Neural progenitor cell (in vitro differentiated cells): ENCODE data around the gene PTCD2. TPM values are rescaled to one million over a fixed set of nuclear protein-coding genes. Genes with fewer than 3 reads are reported as not detected.

Experiments used
- DNase-seq: peaks from one replicate; pipeline ENCODE4 v3.0.0-alpha.2; 2016; ENCODE audit warnings: low spot score
- H2AFZ ChIP-seq: fragments of 200-600 bp; sonication (generic); replicated peaks from 2 replicates; pipeline ENCODE4 v1.6.1; 2016; ENCODE audit warnings: antibody characterized with exemption
- H3F3A ChIP-seq: fragments of 200-600 bp; sonication (generic); 2 replicates; pipeline ENCODE4 v1.6.1; 2016; ENCODE audit warnings: antibody characterized with exemption, low read depth
- H3K27ac ChIP-seq: fragments of 200-600 bp; sonication (generic); 2 replicates; pipeline ENCODE4 v1.5.1; 2016; ENCODE audit warnings: mild to moderate bottlenecking
- H3K27me3 ChIP-seq: fragments of 200-600 bp; sonication (generic); 2 replicates; pipeline ENCODE4 v1.6.1; 2016; ENCODE audit warnings: mild to moderate bottlenecking, moderate library complexity
- H3K36me3 ChIP-seq: fragments of 200-600 bp; sonication (generic); 2 replicates; pipeline ENCODE4 v1.5.1; 2016
- H3K4me1 ChIP-seq: fragments of 200-600 bp; sonication (generic); 2 replicates; pipeline ENCODE4 v1.6.1; 2016; ENCODE audit warnings: mixed run types
- H3K4me2 ChIP-seq: fragments of 200-600 bp; sonication (generic); 2 replicates; pipeline ENCODE4 v1.6.1; 2016
- H3K4me3 ChIP-seq: fragments of 200-600 bp; sonication (generic); 2 replicates; pipeline ENCODE4 v1.5.1; 2016
- H3K79me2 ChIP-seq: fragments of 200-600 bp; sonication (generic); 2 replicates; pipeline ENCODE4 v1.6.1; 2016; ENCODE audit warnings: low read depth
- H3K9ac ChIP-seq: fragments of 200-600 bp; sonication (generic); 2 replicates; pipeline ENCODE4 v1.6.1; 2016
- H3K9me3 ChIP-seq: fragments of 200-600 bp; sonication (generic); 2 replicates; pipeline ENCODE4 v1.5.1; 2016; ENCODE audit warnings: low read depth
- H4K20me1 ChIP-seq: fragments of 200-600 bp; sonication (generic); 2 replicates; pipeline ENCODE4 v1.6.1; 2016; ENCODE audit warnings: low read depth
- H3K27ac Mint-ChIP-seq: 3 replicates; pipeline ENCODE4 v1.8.0; 2021; ENCODE audit warnings: mixed read lengths
- H3K27me3 Mint-ChIP-seq: 2 replicates; pipeline ENCODE4 v1.8.0; 2022; ENCODE audit warnings: low read depth, mild to moderate bottlenecking, inconsistent platforms, moderate library complexity, mixed read lengths; ENCODE audit not compliant: insufficient read depth
- H3K36me3 Mint-ChIP-seq: 3 replicates; pipeline ENCODE4 v1.8.0; 2021; ENCODE audit warnings: mixed read lengths
- H3K4me1 Mint-ChIP-seq: 3 replicates; pipeline ENCODE4 v1.8.0; 2021; ENCODE audit warnings: mixed read lengths
- H3K4me3 Mint-ChIP-seq: 3 replicates; pipeline ENCODE4 v1.8.0; 2021; ENCODE audit warnings: mild to moderate bottlenecking, moderate library complexity, mixed read lengths
- H3K9me3 Mint-ChIP-seq: 3 replicates; pipeline ENCODE4 v1.8.0; 2020; ENCODE audit warnings: mixed read lengths
- CTCF ChIP-seq: fragments of 200-600 bp; sonication (generic); IDR thresholded peaks from 2 replicates; pipeline ENCODE4 v1.5.1; 2017; ENCODE audit warnings: antibody characterized with exemption, mild to moderate bottlenecking
- EZH2 ChIP-seq: fragments of 200-600 bp; sonication (generic); IDR thresholded peaks from 2 replicates; pipeline ENCODE4 v1.6.1; 2017; ENCODE audit warnings: antibody characterized with exemption, mild to moderate bottlenecking, moderate library complexity
- EZH2phosphoT487 ChIP-seq: fragments of 200-600 bp; sonication (generic); IDR thresholded peaks from 2 replicates; pipeline ENCODE4 v1.6.1; 2017; ENCODE audit warnings: antibody characterized with exemption
- total RNA-seq: library from RNA; depleted of rRNA; stranded (reverse); fragments of >200 nt; gene quantifications from 2 replicates; pipeline ENCODE4 v1.2.3, GENCODE V29; 2015; ENCODE audit warnings: low replicate concordance

The PTCD2 gene
- total RNA-seq, 1 donor from 2014 or later: 13.7 TPM

GRCh38 chr5:72324189-72324825, 4.1 kb downstream of the PTCD2 start:
- H3K4me2 ChIP-seq: no peak overlapping the region
- H3K36me3 ChIP-seq: no peaks in the 10 kb centered on the region
- peaks cover 10% of the 10 kb centered on the region for H3F3A ChIP-seq
- no peaks in the 10 kb centered on the region for H3K27me3 ChIP-seq
- no peaks in the 10 kb centered on the region for H3K9me3 Mint-ChIP-seq
- peaks cover 2% of the 10 kb centered on the region for H3K27me3 Mint-ChIP-seq
- H3K79me2 ChIP-seq: peaks cover 17% of the 10 kb centered on the region
- H3K4me3 Mint-ChIP-seq: no peak overlapping the region
- H3K4me1 Mint-ChIP-seq: peaks cover 10% of the 10 kb centered on the region
- H3K27ac ChIP-seq: no peak overlapping the region
- H3K9me3 ChIP-seq: no peaks in the 10 kb centered on the region
- no peaks in the 10 kb centered on the region for H4K20me1 ChIP-seq
- peaks cover 13% of the 10 kb centered on the region for H3K36me3 Mint-ChIP-seq
- H3K4me3 ChIP-seq: no peak overlapping the region
- no peak for TF ChIP-seq EZH2
- no peak for TF ChIP-seq EZH2phosphoT487
- no peak for TF ChIP-seq CTCF
- DNase-seq: no peak
- H3K27ac Mint-ChIP-seq: no peak overlapping the region
- no peak overlapping the region for H2AFZ ChIP-seq
- no peak overlapping the region for H3K9ac ChIP-seq
- H3K4me1 ChIP-seq: no peaks in the 10 kb centered on the region

GRCh38 chr5:72325566-72326305, 5.6 kb downstream of the PTCD2 start:
- Mint-ChIP-seq H3K36me3 (peaks cover 21% of the 10 kb centered on the region), H3K4me3 (no peak overlapping the region), H3K27me3 (peaks cover 2% of the 10 kb centered on the region), H3K4me1 (peaks cover 6% of the 10 kb centered on the region), H3K27ac (no peak overlapping the region), H3K9me3 (no peaks in the 10 kb centered on the region)
- no peak overlapping the region for H3K9ac ChIP-seq
- TF ChIP-seq EZH2: no peak
- no peak for TF ChIP-seq EZH2phosphoT487
- TF ChIP-seq CTCF: no peak
- no peak overlapping the region for H3K27ac ChIP-seq
- H3K4me2 ChIP-seq: no peak overlapping the region
- no peaks in the 10 kb centered on the region for H3K9me3 ChIP-seq
- H3K36me3 ChIP-seq: peaks cover 3% of the 10 kb centered on the region
- no peaks in the 10 kb centered on the region for H3K4me1 ChIP-seq
- H3K4me3 ChIP-seq: no peak overlapping the region
- H3K79me2 ChIP-seq: peaks cover 9% of the 10 kb centered on the region
- no peak overlapping the region for H2AFZ ChIP-seq
- H3F3A ChIP-seq: no peaks in the 10 kb centered on the region
- DNase-seq: no peak
- H3K27me3 ChIP-seq: no peaks in the 10 kb centered on the region
- no peaks in the 10 kb centered on the region for H4K20me1 ChIP-seq

DNA sequence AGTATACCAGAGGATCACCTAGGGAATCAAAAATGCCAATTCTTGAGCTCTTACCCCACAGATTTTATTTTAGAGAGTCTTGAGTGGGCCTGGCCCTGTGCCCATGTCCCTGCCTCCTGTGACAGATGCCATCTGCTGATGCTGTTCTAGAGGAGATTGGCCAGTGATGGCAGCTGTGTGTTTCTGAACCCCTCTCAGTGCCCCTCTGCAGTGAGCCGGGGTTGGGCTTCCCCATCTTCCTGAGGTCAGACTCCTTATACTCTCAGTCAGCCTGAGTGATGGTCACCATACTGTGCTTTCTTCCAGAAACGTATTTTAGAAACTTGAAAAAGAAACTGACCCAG, 6.1 kb downstream of the PTCD2 start:
- H3F3A ChIP-seq: no peaks in the 10 kb centered on the region
- H3K27me3 ChIP-seq: no peaks in the 10 kb centered on the region
- Mint-ChIP-seq H3K27me3 (no peaks in the 10 kb centered on the region), H3K9me3 (no peaks in the 10 kb centered on the region), H3K4me3 (no peak overlapping the region), H3K36me3 (peaks cover 21% of the 10 kb centered on the region), H3K27ac (no peak overlapping the region), H3K4me1 (peaks cover 2% of the 10 kb centered on the region)
- no peak overlapping the region for H3K9ac ChIP-seq
- H4K20me1 ChIP-seq: no peaks in the 10 kb centered on the region
- H3K4me3 ChIP-seq: no peak overlapping the region
- H3K4me1 ChIP-seq: no peaks in the 10 kb centered on the region
- no peak overlapping the region for H3K4me2 ChIP-seq
- H3K36me3 ChIP-seq: peaks cover 3% of the 10 kb centered on the region
- no peak overlapping the region for H3K27ac ChIP-seq
- H3K9me3 ChIP-seq: no peaks in the 10 kb centered on the region
- no peak overlapping the region for H2AFZ ChIP-seq
- TF ChIP-seq EZH2phosphoT487 (no peak), CTCF (no peak), EZH2 (no peak)
- peaks cover 3% of the 10 kb centered on the region for H3K79me2 ChIP-seq
- no peak for DNase-seq
